C4-2B (cell line): ENCODE data around the gene DSCAM.

Experiments
- ZFX ChIP-seq: fragments of 450-650 bp; IDR thresholded peaks from 2 replicates; pipeline ENCODE4 v1.6.1; 2017
- TF ChIP-seq, protein P1 (sequence below): fragments of 450-650 bp; conservative IDR thresholded peaks from 2 replicates; pipeline ENCODE4 v1.5.1; 2017; ENCODE audit warnings: mild to moderate bottlenecking

DNA sequence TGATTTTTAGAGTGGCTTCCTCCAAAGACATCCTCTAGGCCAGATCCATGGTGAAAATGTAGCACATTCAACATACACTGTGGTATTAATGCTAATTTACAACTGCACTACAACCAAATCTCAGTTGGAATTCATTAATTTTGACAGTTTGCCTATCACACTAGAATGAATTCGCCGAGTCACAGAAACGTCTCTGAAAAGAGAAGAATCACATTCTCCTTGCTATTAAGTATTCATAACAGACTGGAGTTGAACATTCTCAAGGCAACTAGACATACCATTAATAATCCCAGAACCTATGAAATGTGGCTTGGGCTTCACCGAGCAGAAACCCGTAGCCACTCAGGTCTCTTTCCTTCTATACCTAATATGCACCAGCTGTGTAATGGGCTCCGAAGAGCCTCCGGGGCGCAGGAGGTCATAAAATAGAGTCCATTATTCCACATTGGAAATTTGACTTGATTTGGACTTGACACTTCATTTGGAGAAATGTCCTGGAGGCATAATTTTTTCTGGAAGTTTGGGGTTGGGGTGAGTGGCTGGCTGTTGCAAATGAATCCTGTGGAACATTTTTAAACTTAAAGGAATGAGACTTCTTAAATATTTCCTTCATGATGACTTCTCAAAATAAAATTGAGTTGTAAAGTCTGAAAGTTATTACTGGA is 117.1 kb downstream of the DSCAM start:
- TF ChIP-seq, protein P1, sequence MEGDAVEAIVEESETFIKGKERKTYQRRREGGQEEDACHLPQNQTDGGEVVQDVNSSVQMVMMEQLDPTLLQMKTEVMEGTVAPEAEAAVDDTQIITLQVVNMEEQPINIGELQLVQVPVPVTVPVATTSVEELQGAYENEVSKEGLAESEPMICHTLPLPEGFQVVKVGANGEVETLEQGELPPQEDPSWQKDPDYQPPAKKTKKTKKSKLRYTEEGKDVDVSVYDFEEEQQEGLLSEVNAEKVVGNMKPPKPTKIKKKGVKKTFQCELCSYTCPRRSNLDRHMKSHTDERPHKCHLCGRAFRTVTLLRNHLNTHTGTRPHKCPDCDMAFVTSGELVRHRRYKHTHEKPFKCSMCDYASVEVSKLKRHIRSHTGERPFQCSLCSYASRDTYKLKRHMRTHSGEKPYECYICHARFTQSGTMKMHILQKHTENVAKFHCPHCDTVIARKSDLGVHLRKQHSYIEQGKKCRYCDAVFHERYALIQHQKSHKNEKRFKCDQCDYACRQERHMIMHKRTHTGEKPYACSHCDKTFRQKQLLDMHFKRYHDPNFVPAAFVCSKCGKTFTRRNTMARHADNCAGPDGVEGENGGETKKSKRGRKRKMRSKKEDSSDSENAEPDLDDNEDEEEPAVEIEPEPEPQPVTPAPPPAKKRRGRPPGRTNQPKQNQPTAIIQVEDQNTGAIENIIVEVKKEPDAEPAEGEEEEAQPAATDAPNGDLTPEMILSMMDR: no peak
- no peak for TF ChIP-seq ZFX
